H9 (cell line): ENCODE data around the gene ETFA. TPM values are rescaled to one million over a fixed set of nuclear protein-coding genes. Genes with fewer than 3 reads are reported as not detected.

Source experiments
- DNase-seq: peaks from one replicate; pipeline ENCODE4 v3.0.0-alpha.2; 2017
- H2AFZ ChIP-seq: one replicate; pipeline ENCODE4 v1.6.1; 2013; ENCODE audit warnings: mild to moderate bottlenecking, low read length, control low read depth, moderate library complexity
- H2AK5ac ChIP-seq: 2 replicates; pipeline ENCODE4 v1.6.1; 2013; ENCODE audit warnings: low read length, control low read depth, mixed read lengths; ENCODE audit not compliant: insufficient read length
- H2BK120ac ChIP-seq: one replicate; pipeline ENCODE4 v1.6.1; 2013; ENCODE audit warnings: low read depth, mild to moderate bottlenecking, low read length, control low read depth, inconsistent platforms; ENCODE audit not compliant: poor library complexity, severe bottlenecking
- H2BK12ac ChIP-seq: 2 replicates; pipeline ENCODE4 v1.6.1; 2013; ENCODE audit warnings: low read length, control low read depth, mixed read lengths, low read depth; ENCODE audit not compliant: insufficient read length
- H2BK15ac ChIP-seq: 2 replicates; pipeline ENCODE4 v1.6.1; 2013; ENCODE audit warnings: low read depth, low read length, control low read depth
- H2BK20ac ChIP-seq: one replicate; pipeline ENCODE4 v1.6.1; 2013; ENCODE audit warnings: low read depth, mild to moderate bottlenecking, low read length, control low read depth, inconsistent platforms; ENCODE audit not compliant: poor library complexity, severe bottlenecking
- H2BK5ac ChIP-seq: 2 replicates; pipeline ENCODE4 v1.6.1; 2013; ENCODE audit warnings: low read length, control low read depth, mixed read lengths; ENCODE audit not compliant: insufficient read length
- H3K14ac ChIP-seq: 2 replicates; pipeline ENCODE4 v1.6.1; 2013; ENCODE audit warnings: low read length, control low read depth; ENCODE audit not compliant: insufficient read depth
- H3K18ac ChIP-seq: 2 replicates; pipeline ENCODE4 v1.6.1; 2013; ENCODE audit warnings: low read depth, mild to moderate bottlenecking, mixed read lengths, low read length, control low read depth; ENCODE audit not compliant: insufficient read length
- H3K23ac ChIP-seq: 2 replicates; pipeline ENCODE4 v1.6.1; 2013; ENCODE audit warnings: low read length, control low read depth, mixed read lengths, low read depth; ENCODE audit not compliant: insufficient read length
- H3K23me2 ChIP-seq: 2 replicates; pipeline ENCODE4 v1.6.1; 2013; ENCODE audit warnings: low read depth, mild to moderate bottlenecking, mixed read lengths, low read length, control low read depth; ENCODE audit not compliant: insufficient read length, poor library complexity, severe bottlenecking
- H3K27ac ChIP-seq: 2 replicates; pipeline ENCODE4 v1.5.1; 2013; ENCODE audit warnings: low read length, control low read depth, mixed read lengths, low read depth; ENCODE audit not compliant: insufficient read length
- H3K27me3 ChIP-seq: 2 replicates; pipeline ENCODE4 v1.6.1; 2013; ENCODE audit warnings: low read length, control low read depth, inconsistent platforms; ENCODE audit not compliant: insufficient read depth
- H3K4ac ChIP-seq: 2 replicates; pipeline ENCODE4 v1.6.1; 2013; ENCODE audit warnings: low read depth, mild to moderate bottlenecking, control low read depth, inconsistent platforms, low read length, moderate library complexity
- H3K4me1 ChIP-seq: 2 replicates; pipeline ENCODE4 v1.6.1; 2013; ENCODE audit warnings: low read length, control low read depth, inconsistent platforms; ENCODE audit not compliant: insufficient read depth
- H3K4me2 ChIP-seq: 2 replicates; pipeline ENCODE4 v1.6.1; 2013; ENCODE audit warnings: low read length, control low read depth, mixed read lengths; ENCODE audit not compliant: insufficient read length, insufficient read depth
- H3K56ac ChIP-seq: 2 replicates; pipeline ENCODE4 v1.6.1; 2013; ENCODE audit warnings: low read depth, mild to moderate bottlenecking, mixed read lengths, low read length, control low read depth; ENCODE audit not compliant: insufficient read length
- H3K79me1 ChIP-seq: 2 replicates; pipeline ENCODE4 v1.6.1; 2013; ENCODE audit warnings: low read depth, mild to moderate bottlenecking, moderate library complexity, low read length, control low read depth, inconsistent platforms; ENCODE audit not compliant: insufficient read depth, poor library complexity, severe bottlenecking
- H3K79me2 ChIP-seq: 2 replicates; pipeline ENCODE4 v1.6.1; 2013; ENCODE audit warnings: low read length, control low read depth, inconsistent platforms; ENCODE audit not compliant: insufficient read depth
- H3K9ac ChIP-seq: 2 replicates; pipeline ENCODE4 v1.6.1; 2013; ENCODE audit warnings: low read length, control low read depth, mixed read lengths; ENCODE audit not compliant: insufficient read length; ENCODE audit errors: extremely low read depth
- H3K9me3 ChIP-seq: one replicate; pipeline ENCODE4 v1.6.1; 2013; ENCODE audit warnings: low read depth, low read length, inconsistent platforms; ENCODE audit not compliant: control insufficient read depth
- H3T11ph ChIP-seq: one replicate; pipeline ENCODE4 v1.6.1; 2013; ENCODE audit warnings: mild to moderate bottlenecking, low read length, control low read depth, inconsistent platforms
- H4K20me1 ChIP-seq: one replicate; pipeline ENCODE4 v1.6.1; 2013; ENCODE audit not compliant: control insufficient read depth, insufficient read length, insufficient read depth
- H4K5ac ChIP-seq: 2 replicates; pipeline ENCODE4 v1.6.1; 2013; ENCODE audit warnings: low read depth, mild to moderate bottlenecking, mixed read lengths, low read length, control low read depth; ENCODE audit not compliant: insufficient read length
- H4K8ac ChIP-seq: replicated peaks from 2 replicates; pipeline ENCODE4 v1.6.1; 2013; ENCODE audit warnings: low read length, control low read depth, mixed read lengths, low read depth; ENCODE audit not compliant: insufficient read length
- H4K91ac ChIP-seq: 2 replicates; pipeline ENCODE4 v1.6.1; 2013; ENCODE audit warnings: low read depth, mild to moderate bottlenecking, moderate library complexity, mixed read lengths, low read length, control low read depth; ENCODE audit not compliant: insufficient read length
- H3K27ac Mint-ChIP-seq, 3 experiments: 2 replicates in 2 of 3; 3 replicates in 1 of 3; pipeline ENCODE4 v1.8.0; 2020 to 2021; ENCODE audit warnings: mixed read lengths in 3 of 3, mild to moderate bottlenecking in 1 of 3, moderate library complexity in 1 of 3
- H3K27me3 Mint-ChIP-seq: 2 replicates; pipeline ENCODE4 v1.8.0; 2021; ENCODE audit warnings: low read depth, mild to moderate bottlenecking, moderate library complexity, mixed read lengths
- H3K36me3 Mint-ChIP-seq, 3 experiments: 2 replicates in 2 of 3; 3 replicates in 1 of 3; pipeline ENCODE4 v1.8.0; 2020 to 2021; ENCODE audit warnings: low read depth in 3 of 3, mixed read lengths in 3 of 3; ENCODE audit not compliant: insufficient read depth in 1 of 3
- H3K4me1 Mint-ChIP-seq, 2 experiments: 2 replicates each; pipeline ENCODE4 v1.8.0; 2020; ENCODE audit warnings: mixed read lengths in 2 of 2
- H3K4me3 Mint-ChIP-seq, 2 experiments: 2 replicates in 1 of 2; 3 replicates in 1 of 2; pipeline ENCODE4 v1.8.0; 2020 to 2021; ENCODE audit warnings: mild to moderate bottlenecking in 2 of 2, mixed read lengths in 2 of 2, moderate library complexity in 1 of 2
- H3K9me3 Mint-ChIP-seq, 2 experiments: 2 replicates in 1 of 2; 3 replicates in 1 of 2; pipeline ENCODE4 v1.8.0; 2020; ENCODE audit warnings: mild to moderate bottlenecking in 2 of 2, mixed read lengths in 2 of 2, moderate library complexity in 1 of 2
- CTCF ChIP-seq: fragments of 200-600 bp; sonication (generic); conservative IDR thresholded peaks from 3 replicates; pipeline ENCODE4 v1.8.0; 2021; ENCODE audit warnings: antibody characterized with exemption, mild to moderate bottlenecking
- WGBS: extraction: QIAGEN DNeasy Blood & Tissue Kit; methylation state at CpG from one replicate; pipeline ENCODE4 v1.1.7; 2013; ENCODE audit warnings: missing lambda C conversion rate, low lambda C conversion rate, mixed read lengths; ENCODE audit not compliant: insufficient read length; ENCODE audit errors: extremely low coverage; 5-methylcytosine and 5-hydroxymethylcytosine counted together
- total RNA-seq: library from RNA; stranded (reverse); gene quantifications from 2 replicates; pipeline ENCODE4 v1.2.1, GENCODE V29; 2021

The ETFA gene
- total RNA-seq, 1 experiment from 2014 or later: 109 TPM

- H3K23me2 ChIP-seq: peaks cover 8% of the 10 kb centered on the region
- no peak overlapping the region for H3K23ac ChIP-seq
- peaks cover 80% of the 10 kb centered on the region for H3K27me3 ChIP-seq
- H3K4ac ChIP-seq: no peak overlapping the region
- H3K4me1 ChIP-seq: peaks cover 3% of the 10 kb centered on the region; the same call in 1 of the 2 replicates
- no peaks in the 10 kb centered on the region for H3K79me2 ChIP-seq
- no peak overlapping the region for H2BK20ac ChIP-seq
- DNase-seq: peak; percentile 76
- no peak overlapping the region for H4K91ac ChIP-seq
- H3K14ac ChIP-seq: no peak overlapping the region; the same call in 1 of the 2 replicates
- Mint-ChIP-seq H3K27ac (no peak overlapping the region), H3K27me3 (peaks cover 98% of the 10 kb centered on the region), H3K4me3 (peak overlapping the region; percentile 29 to 88), H3K36me3 (peaks cover 0 to 2% (median 0%) of the 10 kb centered on the region in 3 experiments; a peak in 1 of 7 replicates), H3K4me1 (peaks cover 25 to 52% of the 10 kb centered on the region in 2 experiments), H3K9me3 (peaks cover 6 to 19% of the 10 kb centered on the region in 2 experiments; a peak in 4 of 5 replicates)
- H3K4me2 ChIP-seq: peak overlapping the region; percentile 51
- no CpG with 5 or more reads among the region's 42 CpGs for WGBS
- no peak overlapping the region for H3K27ac ChIP-seq
- no peak overlapping the region for H2AK5ac ChIP-seq
- no peak overlapping the region for H2BK120ac ChIP-seq
- H4K5ac ChIP-seq: no peak overlapping the region
- no peak overlapping the region for H3K18ac ChIP-seq
- no peak overlapping the region for H4K8ac ChIP-seq
- no peak overlapping the region for H2BK5ac ChIP-seq
- no peaks in the 10 kb centered on the region for H3K9me3 ChIP-seq
- no peak for TF ChIP-seq CTCF
- no peak overlapping the region for H3T11ph ChIP-seq
- no peak overlapping the region for H2BK12ac ChIP-seq
- H2AFZ ChIP-seq: no peak overlapping the region
- H2BK15ac ChIP-seq: no peak overlapping the region
- no peaks in the 10 kb centered on the region for H3K79me1 ChIP-seq
- no peaks in the 10 kb centered on the region for H4K20me1 ChIP-seq
- no peak overlapping the region for H3K56ac ChIP-seq
- H3K9ac ChIP-seq: no peak overlapping the region
These were observed 30.2 kb upstream of the ETFA start for GRCh38 chr15:76341366-76342057.
